ENCODE results near the gene ALG2.
A peak's percentile ranks its signal among the peaks of the same experiment; 100 is the strongest.
"Not testable (repeated sequence)": the region's sequence is repeated elsewhere in the genome, so short reads cannot be mapped to it uniquely, and the experiment has no call there.

Gene ALG2

GRCh38 chr9:99238331-99238730 lies 16.6 kb upstream of the ALG2 start:
- no peak for DNase-seq (ENCODE audit: low read depth)

- DNase-seq (ENCODE audit: low read depth): not testable (repeated sequence)
These were observed 16.1 kb upstream of the ALG2 start for GRCh38 chr9:99237849-99238248.

GRCh38 chr9:99237356-99237755 lies 15.6 kb upstream of the ALG2 start:
- DNase-seq (ENCODE audit: low read depth): no peak

- no peak for DNase-seq (ENCODE audit: low read depth)
These were observed 14.3 kb upstream of the ALG2 start for GRCh38 chr9:99235926-99236634.

GRCh38 chr9:99235069-99235468 lies 13.3 kb upstream of the ALG2 start:
- DNase-seq (ENCODE audit: low read depth): no peak

- DNase-seq (ENCODE audit: low read depth): no peak
These were observed 12.9 kb upstream of the ALG2 start for GRCh38 chr9:99234618-99235017.

GRCh38 chr9:99231711-99232110 lies 10.0 kb upstream of the ALG2 start:
- DNase-seq (ENCODE audit: low read depth): no peak

- no peak for DNase-seq (ENCODE audit: low read depth)
These were observed 8.5 kb upstream of the ALG2 start for GRCh38 chr9:99230206-99230605.

- no peak for DNase-seq (ENCODE audit: low read depth)
These were observed 4.3 kb upstream of the ALG2 start for GRCh38 chr9:99226054-99226453.

- no peak for DNase-seq (ENCODE audit: low read depth)
These were observed 2.7 kb upstream of the ALG2 start for GRCh38 chr9:99224445-99224844.

GRCh38 chr9:99222416-99223270 lies 901 bp upstream of the ALG2 start:
- peak; percentile 14 for DNase-seq (ENCODE audit: low read depth)

GRCh38 chr9:99221266-99221620 lies 499 bp downstream of the ALG2 start:
- no peak for DNase-seq (ENCODE audit: low read depth)

- no peak for DNase-seq (ENCODE audit: low read depth)
These were observed 1.7 kb downstream of the ALG2 start for GRCh38 chr9:99220011-99220410.

- DNase-seq (ENCODE audit: low read depth): no peak
These were observed 5.7 kb downstream of the ALG2 start for GRCh38 chr9:99216073-99216472.

GRCh38 chr9:99213197-99213596 lies 8.5 kb downstream of the ALG2 start:
- DNase-seq (ENCODE audit: low read depth): no peak

- no peak for DNase-seq (ENCODE audit: low read depth)
These were observed 10.0 kb downstream of the ALG2 start for GRCh38 chr9:99211746-99212145.

- no peak for DNase-seq (ENCODE audit: low read depth)
These were observed 11.2 kb downstream of the ALG2 start for GRCh38 chr9:99210572-99210971.

- DNase-seq (ENCODE audit: low read depth): no peak
These were observed 20.1 kb downstream of the ALG2 start for GRCh38 chr9:99201603-99202002.

- DNase-seq (ENCODE audit: low read depth): no peak
These were observed 21.7 kb downstream of the ALG2 start for GRCh38 chr9:99199938-99200539.

GRCh38 chr9:99197987-99198386 lies 23.8 kb downstream of the ALG2 start:
- no peak for DNase-seq (ENCODE audit: low read depth)

GRCh38 chr9:99197124-99197630 lies 24.6 kb downstream of the ALG2 start:
- DNase-seq (ENCODE audit: low read depth): no peak

- not testable (repeated sequence) for DNase-seq (ENCODE audit: low read depth)
These were observed 25.3 kb downstream of the ALG2 start for GRCh38 chr9:99196484-99196883.

GRCh38 chr9:99193466-99193821 lies 28.3 kb downstream of the ALG2 start:
- DNase-seq (ENCODE audit: low read depth): no peak
